Right lobe of liver (tissue), 4 donors: ENCODE results near the gene CCDC167.

Source experiments
- CTCF ChIP-seq, 4 donors: fragments of 200-600 bp in 3 of 4; fragments of 450-650 bp in 1 of 4; IDR thresholded peaks; one replicate each; pipeline versions ENCODE4 v1.5.1 to v1.8.0; 2016 to 2022; ENCODE audit warnings: antibody characterized with exemption in 4 of 4, mild to moderate bottlenecking in 2 of 4
- POLR2A ChIP-seq: fragments of 450-650 bp; IDR thresholded peaks from one replicate; pipeline ENCODE4 v1.6.1; 2017; ENCODE audit warnings: antibody characterized with exemption, mild to moderate bottlenecking
- donor health status: DM: no; HTN: no; CAD: no.
- donor health status: DM: no; HTN: no; CAD: no.
- donor health status: DM: no; HTN: yes; CAD: no.

GRCh38 chr6:37438930-37439329 lies 60.8 kb downstream of the CCDC167 start:
- TF ChIP-seq CTCF (IDR thresholded peaks at IDR 0.05) = no peak
- no peak for TF ChIP-seq POLR2A
